Measurements from ENCODE around the gene SLC22A31.

SLC22A31 gene

DNA sequence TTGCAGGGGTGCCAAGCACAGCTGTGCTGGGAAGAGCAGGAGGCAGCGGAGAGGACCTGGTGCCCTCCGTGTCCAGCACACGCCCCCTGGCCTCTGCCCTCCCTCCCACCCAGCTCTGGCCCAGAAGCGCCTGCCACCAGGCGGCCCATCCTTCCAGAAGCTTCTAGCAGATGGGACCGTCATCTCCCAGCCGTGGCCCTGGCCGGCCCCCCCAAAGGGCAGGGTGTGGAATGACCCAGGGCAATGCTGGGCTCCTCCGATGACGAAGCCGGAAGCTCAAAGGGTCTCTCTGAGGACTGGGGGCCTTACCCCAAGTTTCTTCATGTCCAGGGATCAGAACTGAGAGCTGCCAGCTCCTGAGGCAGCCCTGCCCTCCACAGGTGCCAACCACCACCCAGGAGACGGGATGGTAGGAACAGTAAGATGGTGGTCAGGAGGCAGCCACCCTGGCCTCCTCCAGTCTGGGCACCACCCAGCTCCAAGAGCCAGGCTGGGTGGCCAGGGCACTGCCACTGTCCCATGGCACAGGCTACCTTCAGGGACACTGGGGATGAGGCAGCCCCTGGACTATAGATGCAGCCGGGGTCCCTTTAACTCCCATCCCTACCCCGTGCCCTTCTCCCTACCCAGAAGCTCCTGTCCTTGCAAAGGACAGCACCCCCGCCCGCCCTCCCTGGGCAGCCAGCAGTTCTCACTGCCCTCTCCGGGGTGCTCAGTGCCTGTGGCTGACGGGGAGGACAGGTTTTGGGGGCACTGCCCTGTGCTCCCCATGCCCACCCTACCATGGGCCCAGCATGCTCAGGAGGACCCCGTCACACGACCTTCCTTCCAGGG is 35.3 kb downstream of the SLC22A31 start:
- no peak for DNase-seq (ENCODE audit: low read depth, low spot score)

DNA sequence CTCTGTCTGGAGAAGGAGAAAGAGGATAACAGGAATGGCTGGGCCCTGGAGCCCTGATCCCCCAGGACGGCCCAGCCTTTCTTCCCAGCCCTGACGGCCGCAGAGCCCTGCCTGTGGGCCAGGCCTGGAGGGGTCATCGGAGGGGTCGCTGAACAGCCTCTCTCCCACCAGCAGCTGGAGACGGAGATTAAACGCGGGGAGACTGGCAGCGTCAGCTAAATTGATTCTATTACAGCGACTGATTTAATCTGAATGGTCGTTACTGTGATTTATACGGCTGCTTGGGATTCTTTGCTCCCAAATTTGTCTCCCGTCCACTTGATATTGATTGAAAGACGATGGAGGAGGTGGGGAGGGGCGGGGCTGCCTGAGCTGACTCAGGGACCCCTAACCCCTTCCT is 35.9 kb downstream of the SLC22A31 start:
- no peak for DNase-seq (ENCODE audit: low read depth, low spot score)

DNA sequence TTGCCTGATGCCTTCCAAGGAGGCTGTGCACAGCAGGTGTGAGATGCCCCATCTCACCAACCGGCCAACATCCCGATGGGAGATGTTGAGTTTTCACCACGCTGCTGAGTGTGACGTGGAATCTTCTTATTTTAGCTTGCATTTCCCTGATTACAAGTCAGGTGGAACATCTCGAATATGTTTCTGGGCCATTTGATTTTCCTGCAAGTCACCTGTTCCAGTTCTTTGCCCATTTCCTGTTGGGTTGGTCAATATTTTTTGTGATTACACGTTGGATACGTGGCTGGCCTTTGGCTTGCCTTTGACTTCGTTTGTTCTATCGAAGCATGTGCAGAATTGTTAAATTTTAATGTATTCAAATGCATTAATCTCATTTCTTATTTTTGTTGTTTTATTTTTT is 37.0 kb downstream of the SLC22A31 start:
- DNase-seq (ENCODE audit: low read depth, low spot score), result no peak

DNA sequence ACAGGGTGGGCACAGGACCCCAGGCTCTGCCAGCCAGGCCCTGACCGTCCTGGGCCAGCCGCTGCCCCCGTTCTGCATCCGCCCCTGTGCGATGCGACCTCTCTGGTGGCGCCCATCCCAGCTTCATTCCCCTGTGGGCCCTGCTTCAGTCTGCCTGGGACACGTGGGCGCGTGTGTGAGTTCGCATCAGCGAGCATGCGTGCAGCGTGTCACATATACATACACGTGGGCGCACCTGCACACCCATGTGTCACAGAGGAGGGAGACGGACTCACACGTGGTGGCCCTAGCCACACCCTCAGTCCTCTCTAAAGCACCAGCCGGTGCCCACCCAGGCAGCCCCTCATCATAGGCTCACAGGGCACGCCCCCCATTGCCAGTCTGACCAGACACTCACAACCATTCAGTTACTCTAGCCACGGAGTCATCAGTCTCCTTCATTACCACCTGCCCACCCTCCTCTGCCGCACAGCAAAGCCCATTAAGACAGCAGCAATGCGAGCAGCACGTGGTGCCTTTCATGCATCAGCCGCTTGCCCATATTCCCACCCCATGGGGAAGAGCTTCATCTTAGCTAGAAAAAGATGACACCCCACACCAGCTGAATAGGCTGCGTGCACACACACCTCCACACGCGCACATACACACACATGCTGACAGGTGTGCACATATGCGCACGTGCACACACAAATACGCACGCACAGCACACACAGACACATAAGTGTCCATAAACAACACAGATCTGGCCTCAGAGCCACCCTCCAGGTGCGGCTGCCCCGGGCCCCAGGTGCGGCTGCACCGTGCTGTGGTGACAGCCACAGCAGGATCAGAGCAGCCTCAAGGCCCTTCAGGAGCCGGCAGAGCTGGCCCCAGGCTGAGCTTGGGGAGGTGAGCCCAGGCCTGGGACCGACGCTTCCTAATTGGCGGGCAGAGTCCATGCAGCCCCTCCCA is 38.3 kb downstream of the SLC22A31 start:
- DNase-seq (ENCODE audit: low read depth, low spot score), result no peak

DNA sequence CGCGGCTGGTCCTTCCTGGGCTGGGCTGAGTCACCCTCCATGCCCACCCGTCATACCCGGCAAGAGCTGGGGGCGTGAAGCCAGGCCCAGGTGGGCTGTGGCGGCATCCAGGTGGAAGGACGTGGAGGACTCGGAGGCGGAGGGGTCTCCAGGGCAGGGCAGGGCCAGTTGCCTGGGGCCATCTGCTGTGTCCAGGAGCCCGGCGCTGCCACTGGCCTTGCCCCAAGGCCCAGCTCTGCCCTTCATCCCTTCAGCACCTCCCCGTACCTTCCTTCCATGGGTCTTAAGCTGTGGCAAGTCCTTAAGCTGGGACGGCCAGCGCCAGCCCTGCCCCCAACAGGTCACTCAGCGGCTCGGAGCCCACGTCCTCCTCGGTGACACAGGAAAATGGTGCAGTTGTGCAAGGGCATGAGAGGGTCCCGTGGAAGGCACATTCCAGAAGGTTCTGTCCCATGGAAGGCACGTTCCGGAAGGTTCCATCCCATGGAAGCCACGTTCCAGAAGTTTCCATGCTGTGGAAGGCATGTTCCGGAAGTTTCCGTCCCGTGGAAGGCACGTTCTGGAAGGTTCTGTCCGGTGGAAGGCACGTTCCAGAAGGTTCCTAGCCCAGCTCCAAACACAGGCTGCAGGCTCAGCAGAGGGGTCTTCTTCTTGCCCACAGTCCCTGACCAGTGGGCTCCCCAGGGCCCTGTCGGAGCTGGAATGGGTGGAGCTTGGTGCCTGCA is 39.2 kb downstream of the SLC22A31 start:
- no peak for DNase-seq (ENCODE audit: low read depth, low spot score)

DNA sequence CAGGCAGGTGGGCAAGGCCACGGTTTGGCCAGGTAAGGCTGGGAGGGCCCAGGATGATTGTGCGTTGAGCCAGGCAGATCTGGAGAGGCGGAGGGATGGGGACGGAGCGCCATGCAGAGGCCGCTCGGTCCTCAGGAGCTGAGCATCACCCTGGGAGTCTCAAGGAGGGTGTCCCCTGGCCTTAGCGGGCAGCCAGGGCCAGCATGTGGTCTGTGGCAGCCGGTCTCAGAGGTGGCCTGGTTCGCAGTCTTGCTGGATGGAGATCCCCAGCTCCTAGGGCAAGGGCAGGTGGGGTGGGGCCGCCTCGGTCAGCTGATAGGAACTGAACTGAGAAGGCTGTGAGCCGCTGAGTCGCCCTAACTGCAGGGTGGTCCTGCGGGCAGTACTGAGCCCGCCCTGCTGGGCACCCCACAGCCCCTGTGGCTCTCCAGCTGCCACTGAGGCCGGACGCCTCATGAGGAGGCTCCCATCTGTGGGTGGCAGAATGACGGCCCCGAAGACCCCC is 40.4 kb downstream of the SLC22A31 start:
- no peak for DNase-seq (ENCODE audit: low read depth, low spot score)

DNA sequence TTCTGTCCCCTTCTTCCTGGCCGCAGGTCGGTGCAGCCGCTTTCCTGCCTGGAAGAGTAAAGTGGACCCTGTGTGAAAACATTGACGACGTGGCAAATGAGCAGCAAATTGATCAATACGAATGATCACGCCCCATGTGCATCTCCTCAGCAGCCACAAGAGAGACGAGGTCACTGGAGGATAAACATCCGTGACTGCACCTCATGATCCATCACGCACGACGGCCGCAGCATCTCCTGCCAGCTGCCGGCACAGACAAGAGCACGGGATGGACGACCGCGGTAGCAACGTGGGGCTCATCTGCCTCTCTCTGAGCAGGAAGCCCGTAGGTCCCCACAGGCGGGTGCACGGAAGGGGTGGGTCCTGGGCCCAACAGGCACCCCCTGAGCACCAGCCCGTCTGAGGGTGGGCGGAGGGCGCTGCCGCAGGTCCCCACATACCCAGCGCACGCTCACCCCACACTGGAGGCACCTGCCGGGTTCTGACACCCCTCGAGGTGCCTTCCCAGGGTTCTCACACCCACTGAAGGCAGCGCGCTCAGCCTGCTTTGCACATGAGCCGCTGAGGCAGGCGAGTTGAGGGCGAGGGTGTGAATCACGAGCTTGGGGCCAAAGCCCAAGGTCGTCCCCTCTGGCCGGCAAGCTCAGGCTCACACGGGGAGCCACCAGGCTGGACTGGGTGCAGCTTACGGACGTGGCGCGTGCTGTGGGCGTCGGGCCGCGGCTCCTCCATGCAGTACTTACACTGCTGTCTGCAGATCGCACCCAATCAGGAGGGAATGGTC is 41.1 kb downstream of the SLC22A31 start:
- no peak for DNase-seq (ENCODE audit: low read depth, low spot score)

DNA sequence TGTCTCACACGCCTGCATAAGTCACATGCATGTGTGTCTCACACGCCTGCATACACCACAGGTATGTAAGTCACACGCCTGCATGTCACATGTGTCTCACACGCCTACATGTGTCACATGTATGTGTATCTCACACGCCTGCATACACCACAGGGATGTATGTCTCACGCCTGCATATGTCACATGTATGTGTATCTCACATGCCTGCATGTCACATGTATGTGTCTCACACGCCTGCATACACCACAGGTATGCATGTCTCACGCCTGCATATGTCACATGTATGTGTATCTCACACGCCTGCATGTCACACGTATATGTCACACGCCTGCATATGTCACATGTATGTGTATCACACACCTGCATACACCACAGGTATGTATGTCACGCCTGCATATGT is 42.6 kb downstream of the SLC22A31 start:
- DNase-seq (ENCODE audit: low read depth, low spot score), result no peak

DNA sequence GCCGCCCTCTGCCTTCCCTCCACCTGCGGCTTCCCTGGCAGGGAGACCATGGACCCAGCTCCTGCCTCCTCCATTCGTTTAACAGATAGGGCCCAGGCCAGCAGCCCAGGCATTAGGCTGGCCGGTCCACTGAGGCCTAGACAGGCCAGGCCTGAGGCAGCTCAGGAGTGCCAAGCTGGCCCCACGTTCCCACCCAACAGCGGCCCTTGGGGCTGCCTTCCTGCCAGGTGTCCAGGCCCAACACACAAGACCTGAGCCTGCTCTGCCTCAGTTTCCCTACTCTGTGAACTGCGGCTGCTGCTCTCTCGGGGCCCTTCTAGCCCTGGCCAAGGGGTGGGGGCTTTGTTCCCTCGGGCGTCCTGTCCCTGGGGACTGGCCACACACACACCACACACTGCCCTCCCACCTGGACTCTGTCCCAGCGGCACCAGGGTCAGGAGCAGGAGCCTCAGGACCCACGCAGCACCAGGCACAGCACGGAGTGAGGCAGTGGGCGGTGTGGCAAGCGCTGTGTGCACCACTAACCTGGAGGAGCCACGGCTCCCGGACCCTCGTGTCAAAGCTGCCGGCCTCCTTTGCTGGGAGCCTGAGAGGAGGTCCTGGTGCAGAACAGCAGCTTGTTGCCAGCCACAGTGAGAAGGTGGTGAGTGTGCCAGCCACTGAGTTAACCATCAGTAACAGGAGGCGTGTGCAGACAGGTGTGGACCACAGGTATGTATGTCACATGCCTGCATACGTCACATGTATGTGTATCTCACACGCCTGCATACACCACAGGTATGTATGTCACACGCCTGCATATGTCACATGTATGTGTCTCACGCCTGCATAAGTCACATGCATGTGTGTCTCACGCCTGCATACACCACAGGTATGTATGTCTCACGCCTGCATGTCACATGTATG is 43.3 kb downstream of the SLC22A31 start:
- DNase-seq (ENCODE audit: low read depth, low spot score), result no peak

DNA sequence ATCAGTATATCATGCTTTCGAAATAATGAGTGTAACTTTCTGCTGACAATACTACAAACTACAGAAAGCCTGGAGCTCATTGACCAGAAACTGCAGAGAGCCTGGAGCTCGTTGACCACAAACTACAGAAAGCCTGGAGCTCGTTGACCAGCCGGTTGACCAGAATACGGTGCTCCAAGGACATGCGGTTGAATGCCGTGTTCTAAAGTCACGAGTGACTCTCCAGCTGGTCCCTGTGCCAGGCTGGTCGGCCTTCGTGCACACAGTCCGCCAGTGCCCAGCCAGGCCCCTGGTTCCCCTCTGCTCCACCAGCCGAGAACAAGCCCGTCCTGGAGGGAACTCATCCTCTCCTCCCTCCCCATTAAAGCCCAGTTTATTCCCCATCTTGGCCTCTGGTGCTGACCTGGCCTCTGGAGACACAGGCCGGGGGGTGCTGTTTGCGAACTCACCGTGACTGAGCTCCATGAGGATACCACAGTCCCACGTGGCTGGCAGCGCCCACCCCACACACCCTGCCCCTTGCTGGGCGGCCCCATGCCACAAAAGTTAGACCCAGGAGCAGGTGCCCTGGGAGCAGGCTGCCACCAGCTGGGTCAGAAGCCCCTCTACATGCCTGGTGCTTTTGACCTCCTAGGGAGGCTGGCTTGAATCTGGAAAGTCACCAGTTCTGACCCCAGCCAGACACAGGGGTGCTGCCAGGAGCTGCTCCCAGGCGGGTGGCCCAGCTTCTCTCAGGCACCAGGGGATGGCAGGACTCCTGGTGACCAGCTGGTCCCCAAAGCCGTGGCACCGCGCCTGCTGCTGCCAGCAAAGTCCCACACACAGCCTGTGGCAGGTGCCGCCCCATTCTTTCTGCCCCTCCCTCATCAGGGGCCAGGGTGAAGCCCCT is 44.2 kb downstream of the SLC22A31 start:
- DNase-seq (ENCODE audit: low read depth, low spot score), result no peak

DNA sequence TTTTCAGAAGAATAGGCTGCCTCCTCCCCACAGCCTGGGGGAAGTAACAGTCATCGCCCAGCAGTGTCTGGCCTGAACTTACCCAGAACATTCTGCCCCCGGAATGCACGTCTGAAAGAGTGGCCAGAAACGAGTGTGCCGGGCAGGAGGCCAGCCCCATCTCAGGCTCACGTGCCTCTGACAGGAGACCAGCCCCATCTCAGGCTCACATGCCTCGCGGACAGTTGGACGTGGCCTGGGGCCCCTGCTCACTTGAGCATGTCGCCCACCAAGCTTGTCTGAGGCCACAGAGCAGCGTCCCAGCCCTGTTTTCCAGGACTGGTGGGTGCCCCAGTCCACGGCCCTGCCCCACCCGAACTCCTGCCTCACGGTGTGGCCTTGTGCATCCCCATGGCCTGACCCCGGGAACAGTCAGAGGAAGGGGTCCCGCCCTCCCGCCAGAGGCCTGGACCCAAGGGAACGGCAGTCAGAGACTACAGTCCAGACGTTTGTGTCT is 45.1 kb downstream of the SLC22A31 start:
- peak; percentile 76 for DNase-seq (ENCODE audit: low read depth, low spot score)

DNA sequence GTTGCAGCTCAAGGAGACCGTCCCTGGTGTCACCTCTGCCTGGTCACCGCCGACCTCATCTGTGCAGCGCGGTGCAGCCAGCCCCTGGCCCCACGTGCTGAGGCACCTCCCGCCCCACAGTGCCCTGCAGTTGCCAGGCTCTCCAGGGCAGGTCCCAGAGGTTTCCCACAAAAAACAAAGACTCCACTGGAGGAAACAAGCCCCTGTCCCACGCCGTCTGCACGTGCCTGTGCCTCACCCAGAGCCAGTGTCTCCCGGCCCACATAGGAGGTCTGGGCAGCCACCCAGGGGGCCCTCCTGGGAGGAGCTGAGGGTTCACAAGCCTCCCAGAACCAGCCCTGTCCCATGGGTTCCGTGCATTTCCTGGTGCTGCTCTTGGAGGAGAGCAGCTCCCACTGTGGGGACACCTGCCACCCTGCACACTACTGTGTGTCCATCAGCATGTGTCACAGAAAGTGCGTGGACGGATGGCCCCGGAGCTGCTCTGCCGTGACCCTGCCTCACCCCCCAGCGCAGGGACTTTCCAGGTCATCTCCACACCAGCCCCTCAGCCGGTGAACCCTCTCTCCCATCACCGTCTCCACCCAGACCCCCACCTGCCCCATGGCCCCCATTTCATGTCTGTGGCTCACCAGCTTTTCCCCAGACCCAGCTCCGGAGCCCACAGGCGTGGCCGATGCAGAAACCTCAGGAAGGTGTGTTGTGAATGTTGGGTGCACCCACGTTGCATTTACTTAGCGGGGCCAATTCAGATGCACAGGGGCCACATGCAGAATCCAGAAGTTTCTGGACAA is 45.8 kb downstream of the SLC22A31 start:
- DNase-seq (ENCODE audit: low read depth, low spot score), result no peak

DNA sequence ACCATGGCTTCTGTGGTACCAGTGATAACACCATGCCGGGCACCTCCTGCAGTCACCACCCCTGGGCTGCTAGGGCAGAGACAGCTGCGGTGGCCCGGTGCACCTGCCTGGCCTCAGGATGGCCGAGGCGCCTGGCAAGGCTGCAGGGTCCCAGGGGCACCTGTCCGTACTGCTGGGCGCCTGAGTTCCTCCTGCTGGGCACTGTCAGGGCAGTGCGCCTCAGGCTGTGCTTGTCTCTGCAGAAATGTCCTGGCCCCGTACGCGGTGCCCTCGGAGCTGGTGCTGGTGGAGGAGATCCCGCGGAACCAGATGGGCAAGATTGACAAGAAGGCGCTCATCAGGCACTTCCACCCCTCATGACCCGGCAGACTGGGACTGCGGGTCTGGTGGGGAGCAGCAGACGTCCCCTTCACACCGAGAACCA is 46.5 kb downstream of the SLC22A31 start:
- DNase-seq (ENCODE audit: low read depth, low spot score), result no peak

DNA sequence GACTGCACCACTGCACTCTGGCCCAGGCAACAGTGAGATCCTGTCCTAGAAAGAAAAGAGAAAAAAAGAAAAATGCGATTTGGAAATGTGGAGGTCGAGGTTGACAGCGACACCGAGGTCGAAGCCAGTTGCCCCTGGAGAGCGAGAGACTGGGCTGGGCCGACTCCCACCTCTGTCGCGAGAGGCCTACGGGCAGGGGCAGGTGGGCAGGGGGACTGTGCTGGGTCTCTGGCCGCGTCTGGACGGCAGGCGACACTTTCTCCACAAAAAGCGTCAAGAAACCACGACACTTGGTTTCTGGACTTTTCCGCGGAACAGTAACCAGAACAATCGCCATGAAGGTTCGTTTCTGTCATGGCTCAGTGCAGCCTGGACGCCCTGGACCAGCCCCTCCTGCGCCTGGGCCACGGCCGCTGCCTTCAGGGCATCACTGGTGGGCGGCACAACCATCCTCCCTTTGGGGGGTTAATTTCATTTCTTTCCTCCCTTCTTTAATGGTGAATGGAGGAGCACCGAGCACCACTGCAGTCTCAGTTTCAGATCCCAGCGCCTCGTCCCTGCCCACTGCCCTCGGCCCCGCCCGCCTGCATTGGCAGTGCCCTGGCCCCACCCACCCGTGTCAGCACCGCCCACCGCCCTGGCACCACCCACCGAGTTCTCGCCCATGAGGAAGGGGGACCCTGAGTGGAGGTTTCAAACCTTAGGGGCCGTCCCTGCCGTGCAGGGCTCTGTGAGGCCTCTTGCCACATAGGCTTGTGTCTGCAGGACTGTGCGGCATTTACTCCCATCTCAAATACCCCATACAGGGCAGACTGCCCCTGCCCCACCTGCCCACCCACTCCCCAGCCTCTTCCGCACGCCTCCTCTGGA is 47.3 kb downstream of the SLC22A31 start:
- DNase-seq (ENCODE audit: low read depth, low spot score), result no peak

DNA sequence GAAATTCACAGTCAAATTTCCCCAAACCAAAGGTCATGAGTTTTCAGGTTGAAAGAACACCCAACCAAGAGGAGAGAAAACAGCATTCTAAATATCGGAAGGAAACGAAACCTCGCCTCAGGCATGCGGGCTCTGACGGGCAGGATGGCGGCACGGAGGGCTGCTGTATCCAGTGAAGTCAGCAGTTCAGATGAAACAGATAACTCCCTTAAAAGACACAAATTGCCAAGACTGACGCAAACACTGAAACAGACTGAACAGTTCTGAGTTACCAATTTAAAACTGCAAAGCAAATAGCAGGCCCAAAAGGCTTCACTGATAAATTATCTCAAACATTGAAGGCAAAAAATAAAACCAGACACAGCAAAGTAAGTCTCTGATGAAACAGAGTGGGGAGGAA is 49.4 kb downstream of the SLC22A31 start:
- no peak for DNase-seq (ENCODE audit: low read depth, low spot score)

DNA sequence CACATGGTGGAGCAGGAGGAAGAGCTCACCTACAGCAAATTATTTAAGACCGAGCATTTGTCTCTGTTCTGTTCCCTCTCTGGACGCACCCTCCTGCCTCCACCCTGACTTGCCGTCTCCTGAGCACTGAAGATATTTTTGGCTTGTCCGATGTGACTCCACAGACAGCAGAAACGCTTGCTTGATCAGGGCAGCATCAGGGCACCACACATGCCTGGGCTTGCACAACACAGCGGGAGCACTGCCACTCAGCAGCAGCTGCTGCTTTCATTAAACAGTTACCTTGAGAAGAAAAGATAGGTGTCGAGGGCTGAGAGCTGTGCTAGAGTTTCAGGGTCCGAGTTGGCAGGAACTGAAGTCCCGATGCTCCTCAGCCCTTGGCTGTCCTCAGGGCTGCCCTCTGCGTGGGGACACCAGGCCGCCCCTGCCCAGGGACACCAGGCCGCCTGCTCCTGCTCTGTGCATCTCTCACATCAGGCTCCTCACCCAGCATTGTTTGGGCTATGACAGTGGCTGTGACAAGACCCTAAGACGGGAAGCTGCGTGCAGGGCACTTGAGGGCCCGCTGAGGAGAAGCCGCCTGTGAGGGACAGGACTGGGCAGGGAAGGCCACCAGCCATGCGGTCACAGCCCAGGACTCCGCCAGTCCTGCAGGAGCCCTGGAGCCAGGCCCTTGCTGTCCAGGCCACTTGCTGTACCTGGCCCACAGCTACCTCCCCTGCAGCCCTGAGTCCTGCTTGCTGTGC is 50.1 kb downstream of the SLC22A31 start:
- DNase-seq (ENCODE audit: low read depth, low spot score), result no peak

Data from astrocyte of the hippocampus (primary cell).